MM.1S (cell line): ENCODE measurements around the gene HMGCS2.

Experiments
- DNase-seq: peaks from one replicate; pipeline ENCODE4 v3.0.0-alpha.2; 2015
- H2AFZ ChIP-seq: fragments of 300-600 bp; sonication (generic); 2 replicates; pipeline ENCODE4 v1.6.0; 2016; ENCODE audit warnings: antibody characterized with exemption, low read length
- H3F3A ChIP-seq: fragments of 300-600 bp; sonication (generic); 2 replicates; pipeline ENCODE4 v1.6.1; 2016; ENCODE audit warnings: mild to moderate bottlenecking, antibody characterized with exemption, low read length, moderate library complexity, mixed read lengths; ENCODE audit not compliant: insufficient read depth
- H3K27ac ChIP-seq: fragments of 300-600 bp; sonication (generic); 2 replicates; pipeline ENCODE4 v1.5.1; 2016; ENCODE audit warnings: mild to moderate bottlenecking, low read length
- H3K27me3 ChIP-seq: fragments of 300-600 bp; sonication (generic); replicated peaks from 2 replicates; pipeline ENCODE4 v1.6.0; 2016; ENCODE audit warnings: low read length; ENCODE audit not compliant: insufficient read depth
- H3K36me3 ChIP-seq: fragments of 300-600 bp; sonication (generic); replicated peaks from 2 replicates; pipeline ENCODE4 v1.6.1; 2016; ENCODE audit warnings: mild to moderate bottlenecking, low read length, mixed read lengths; ENCODE audit not compliant: insufficient read depth
- H3K4me1 ChIP-seq: fragments of 300-600 bp; sonication (generic); 2 replicates; pipeline ENCODE4 v1.6.1; 2016; ENCODE audit warnings: low read length, mixed read lengths
- H3K4me2 ChIP-seq: fragments of 300-600 bp; sonication (generic); 2 replicates; pipeline ENCODE4 v1.6.0; 2016; ENCODE audit warnings: low read depth, low read length
- H3K4me3 ChIP-seq: fragments of 300-600 bp; sonication (generic); 2 replicates; pipeline ENCODE4 v1.5.1; 2016; ENCODE audit warnings: low read length, mixed read lengths
- H3K79me2 ChIP-seq: fragments of 300-600 bp; sonication (generic); 2 replicates; pipeline ENCODE4 v1.6.1; 2016; ENCODE audit warnings: mixed run types, low read length, mixed read lengths
- H3K9ac ChIP-seq: fragments of 300-600 bp; sonication (generic); 2 replicates; pipeline ENCODE4 v1.6.1; 2016; ENCODE audit warnings: low read length, mixed read lengths
- H3K9me2 ChIP-seq: fragments of 300-600 bp; sonication (generic); replicated peaks from 2 replicates; pipeline ENCODE4 v1.6.1; 2016; ENCODE audit warnings: mild to moderate bottlenecking, low read length, mixed read lengths; ENCODE audit not compliant: insufficient read depth
- H3K9me3 ChIP-seq: fragments of 300-600 bp; sonication (generic); replicated peaks from 2 replicates; pipeline ENCODE4 v1.6.1; 2016; ENCODE audit warnings: mild to moderate bottlenecking, low read length, mixed read lengths; ENCODE audit not compliant: insufficient read depth
- H4K20me1 ChIP-seq: fragments of 300-600 bp; sonication (generic); 2 replicates; pipeline ENCODE4 v1.6.1; 2016; ENCODE audit warnings: mild to moderate bottlenecking, low read length, moderate library complexity, mixed read lengths; ENCODE audit not compliant: insufficient read depth
- CTCF ChIP-seq: fragments of 300-600 bp; sonication (generic); IDR thresholded peaks from 2 replicates; pipeline ENCODE4 v1.5.1; 2016; ENCODE audit warnings: antibody characterized with exemption, low read length, mixed read lengths
- EZH2 ChIP-seq: fragments of 300-600 bp; sonication (generic); optimal IDR thresholded peaks from 2 replicates; pipeline ENCODE3; 2017; ENCODE audit warnings: low read depth, mild to moderate bottlenecking, antibody characterized with exemption, low read length, mixed read lengths
- EZH2phosphoT487 ChIP-seq: fragments of 300-600 bp; sonication (generic); IDR thresholded peaks from 2 replicates; pipeline ENCODE4 v1.6.1; 2018; ENCODE audit warnings: antibody characterized with exemption, low read length

HMGCS2 gene

GRCh38 chr1:119735217-119735616 lies 33.5 kb downstream of the HMGCS2 start:
- Histone ChIP-seq H3K4me3 (no peak overlapping the region), H3K4me1 (peaks cover 19% of the 10 kb centered on the region), H3K79me2 (no peaks in the 10 kb centered on the region), H3K9ac (no peak overlapping the region), H3K9me2 (no peaks in the 10 kb centered on the region), H3K4me2 (no peak overlapping the region), H2AFZ (no peak overlapping the region), H3K27ac (no peak overlapping the region), H3K36me3 (no peaks in the 10 kb centered on the region), H4K20me1 (no peaks in the 10 kb centered on the region), H3K27me3 (no peaks in the 10 kb centered on the region), H3K9me3 (no peaks in the 10 kb centered on the region), H3F3A (no peaks in the 10 kb centered on the region; the same call in 1 of the 2 replicates)
- DNase-seq = no peak
- TF ChIP-seq EZH2phosphoT487 (no peak), EZH2 (no peak), CTCF (no peak)

- Histone ChIP-seq H3K9me3 (no peaks in the 10 kb centered on the region), H3F3A (no peaks in the 10 kb centered on the region; the same call in 1 of the 2 replicates), H3K27me3 (no peaks in the 10 kb centered on the region), H3K4me2 (no peak overlapping the region), H3K27ac (no peak overlapping the region), H3K4me1 (peaks cover 19% of the 10 kb centered on the region), H3K36me3 (no peaks in the 10 kb centered on the region), H3K4me3 (no peak overlapping the region), H4K20me1 (no peaks in the 10 kb centered on the region), H2AFZ (no peak overlapping the region), H3K9me2 (no peaks in the 10 kb centered on the region), H3K9ac (no peak overlapping the region), H3K79me2 (no peaks in the 10 kb centered on the region)
- TF ChIP-seq CTCF (no peak), EZH2 (no peak), EZH2phosphoT487 (no peak)
- no peak for DNase-seq
Observed at GRCh38 chr1:119733754-119734153, 35.0 kb downstream of the HMGCS2 start.

GRCh38 chr1:119732465-119733168 lies 36.1 kb downstream of the HMGCS2 start:
- TF ChIP-seq CTCF = no peak
- no peak for TF ChIP-seq EZH2phosphoT487
- TF ChIP-seq EZH2 = no peak
- Histone ChIP-seq H3K27ac (peak overlapping the region; percentile 63), H3K9me3 (no peaks in the 10 kb centered on the region), H4K20me1 (no peaks in the 10 kb centered on the region), H3K9me2 (no peaks in the 10 kb centered on the region), H3K27me3 (no peaks in the 10 kb centered on the region), H2AFZ (no peak overlapping the region), H3K36me3 (no peaks in the 10 kb centered on the region), H3K4me2 (peak overlapping the region; percentile 16; the same call in 1 of the 2 replicates), H3K9ac (no peak overlapping the region), H3K4me1 (peaks cover 19% of the 10 kb centered on the region), H3K4me3 (no peak overlapping the region), H3F3A (no peaks in the 10 kb centered on the region; the same call in 1 of the 2 replicates), H3K79me2 (no peaks in the 10 kb centered on the region)
- DNase-seq = peak; percentile 24
